Small intestine (tissue), 7 donors: ENCODE data around the gene CEACAM20. TPM values are rescaled to one million over a fixed set of nuclear protein-coding genes. Genes with fewer than 3 reads are reported as not detected.
"Not testable (repeated sequence)": the region's sequence is repeated elsewhere in the genome, so short reads cannot be mapped to it uniquely, and the experiment has no call there.

Experiments
- DNase-seq, 2 donors: peaks; one replicate each; pipeline versions ENCODE4 v3.0.0 to v3.0.0-alpha.2; 2013
- FAIRE-seq: peaks from 2 replicates; lab custom pipeline; 2012; peaks lifted over from hg19 to GRCh38; lab: Jason Lieb, UNC
- H3K27ac ChIP-seq, 3 donors: one replicate each; pipeline ENCODE4 v1.5.1; 2013; ENCODE audit warnings: low read length in 2 of 3, mild to moderate bottlenecking in 2 of 3, control low read depth in 1 of 3, inconsistent platforms in 1 of 3, low read depth in 1 of 3, moderate library complexity in 1 of 3
- H3K27me3 ChIP-seq, 3 donors: one replicate each; pipeline ENCODE4 v1.6.1; 2013; ENCODE audit warnings: low read length in 3 of 3, inconsistent platforms in 1 of 3; ENCODE audit not compliant: control insufficient read depth in 3 of 3, insufficient read depth in 3 of 3
- H3K36me3 ChIP-seq, 3 donors: one replicate each; pipeline ENCODE4 v1.6.1; 2013; ENCODE audit warnings: low read length in 3 of 3, inconsistent platforms in 1 of 3, low read depth in 1 of 3, mild to moderate bottlenecking in 1 of 3, moderate library complexity in 1 of 3; ENCODE audit not compliant: control insufficient read depth in 3 of 3, insufficient read depth in 2 of 3
- H3K4me1 ChIP-seq, 3 donors: one replicate each; pipeline ENCODE4 v1.6.1; 2013; ENCODE audit warnings: low read length in 2 of 3, inconsistent platforms in 1 of 3, low read depth in 1 of 3, mild to moderate bottlenecking in 1 of 3, moderate library complexity in 1 of 3; ENCODE audit not compliant: control insufficient read depth in 3 of 3, insufficient read depth in 2 of 3
- H3K4me3 ChIP-seq, 3 donors: one replicate each; pipeline ENCODE4 v1.5.1; 2013; ENCODE audit warnings: low read length in 3 of 3, control low read depth in 1 of 3, inconsistent platforms in 1 of 3, low read depth in 1 of 3, mild to moderate bottlenecking in 1 of 3, moderate library complexity in 1 of 3
- H3K9me3 ChIP-seq, 2 donors: one replicate each; pipeline ENCODE4 v1.6.1; 2013; ENCODE audit warnings: low read depth in 1 of 2, low read length in 1 of 2; ENCODE audit not compliant: control insufficient read depth in 2 of 2, insufficient read depth in 1 of 2
- WGBS, 3 donors: extraction: QIAGEN DNeasy Blood & Tissue Kit; methylation state at CpG; one replicate each; pipeline ENCODE4 v1.1.7; 2013; 5-methylcytosine and 5-hydroxymethylcytosine counted together
- polyA plus RNA-seq, 4 donors: library from polyadenylated mRNA; stranded (reverse) in 3 of 4; unstranded in 1 of 4; fragments of 200-250 nt in 3 of 4; fragments of 120-200 nt in 1 of 4; gene quantifications; one replicate each; pipeline versions ENCODE4 v1.2.1 to v1.2.3, GENCODE V29; 2013
- donor health status: healthy with polysubstance abuse.
- donor health status: control.
- donor health status: control.
- donor health status: Bipolar disorder and iron deficiency.
- donor health status: healthy.

CEACAM20 gene
- polyA plus RNA-seq, 4 donors: 0.19 to 28.4 (median 10.6) TPM

DNA sequence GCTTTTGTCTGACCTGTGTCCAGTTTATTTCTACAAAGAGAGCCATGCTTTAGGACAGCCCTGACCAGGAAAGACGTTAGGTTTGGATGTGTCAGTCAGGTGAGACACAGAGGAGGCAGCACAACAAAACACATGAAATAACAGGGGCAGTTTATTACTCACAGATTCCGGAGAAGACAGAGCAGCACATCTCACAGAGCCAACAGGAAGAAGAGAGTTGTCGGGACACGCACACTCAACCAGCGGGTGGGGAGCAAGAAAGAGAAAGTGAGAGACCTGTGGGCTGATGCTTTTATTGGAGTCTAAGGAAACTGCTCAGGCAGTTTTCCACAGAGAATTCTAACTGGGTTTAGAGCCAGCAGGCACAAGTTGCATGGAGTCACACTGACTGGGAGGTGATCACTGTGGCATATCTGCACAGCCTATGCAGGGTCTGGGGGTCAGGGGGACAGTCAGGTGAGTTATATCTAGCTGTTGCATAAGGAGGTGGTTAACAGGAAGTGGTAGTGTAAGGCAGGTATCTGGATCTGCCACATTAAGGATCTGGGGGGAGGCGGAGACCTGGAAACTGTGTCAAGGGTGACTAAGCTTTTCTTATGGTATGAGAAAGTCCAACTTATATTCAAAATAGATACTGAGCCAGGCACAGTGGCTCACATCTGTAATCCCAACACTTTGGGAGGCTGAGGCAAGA lies 24.1 kb upstream of the CEACAM20 start:
- no peaks in the 10 kb centered on the region for H3K36me3 ChIP-seq
- H3K27ac ChIP-seq: no peak overlapping the region
- no peak overlapping the region for H3K4me3 ChIP-seq
- peak; percentile 52 to 66 for DNase-seq
- 18 to 53% (median 27%) methylated on average over 6 of the region's 6 CpGs for WGBS, 3 donors
- FAIRE-seq: no peak
- no peaks in the 10 kb centered on the region for H3K9me3 ChIP-seq
- peaks cover 0 to 2% (median 0%) of the 10 kb centered on the region in 3 donors for H3K4me1 ChIP-seq
- H3K27me3 ChIP-seq: no peaks in the 10 kb centered on the region

DNA sequence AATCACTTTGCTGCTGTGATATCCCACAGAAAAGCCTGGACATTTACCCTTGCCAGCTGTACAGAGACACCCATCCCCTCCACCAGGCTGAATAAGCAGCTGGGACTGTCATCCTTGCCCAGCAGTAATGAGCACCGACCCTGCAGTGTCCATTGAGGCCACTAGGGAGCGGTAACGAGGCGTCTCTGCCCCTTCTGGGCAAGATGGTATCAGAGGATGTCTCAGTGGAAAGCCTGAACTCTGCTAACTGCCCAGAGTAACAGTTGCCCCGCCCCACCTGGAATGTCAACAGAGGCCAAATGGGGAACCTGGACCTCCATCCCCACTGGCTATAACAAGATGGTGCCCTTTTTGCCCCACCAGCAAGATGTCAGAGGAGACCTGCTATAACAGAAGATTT lies 22.8 kb upstream of the CEACAM20 start:
- no peak for FAIRE-seq
- DNase-seq: peak; percentile 57 to 61
- H3K9me3 ChIP-seq: no peaks in the 10 kb centered on the region
- no peak overlapping the region for H3K4me3 ChIP-seq
- H3K27me3 ChIP-seq: no peaks in the 10 kb centered on the region
- H3K4me1 ChIP-seq: peaks cover 0 to 3% (median 2%) of the 10 kb centered on the region in 3 donors
- no peaks in the 10 kb centered on the region for H3K36me3 ChIP-seq
- no peak overlapping the region for H3K27ac ChIP-seq
- WGBS, 3 donors: 4 to 16% (median 13%) methylated on average over 5 of the region's 5 CpGs

GRCh38 chr19:44551850-44552249 lies 22.4 kb upstream of the CEACAM20 start:
- no peaks in the 10 kb centered on the region for H3K36me3 ChIP-seq
- no peak overlapping the region for H3K4me3 ChIP-seq
- H3K27ac ChIP-seq: no peak overlapping the region
- no peak for FAIRE-seq
- 79 to 85% (median 83%) methylated on average over 5 of the region's 5 CpGs for WGBS, 3 donors
- no peaks in the 10 kb centered on the region for H3K9me3 ChIP-seq
- peaks cover 0 to 2% (median 0%) of the 10 kb centered on the region in 3 donors for H3K27me3 ChIP-seq
- DNase-seq: no peak
- peaks cover 0 to 3% (median 2%) of the 10 kb centered on the region in 3 donors for H3K4me1 ChIP-seq

- H3K27ac ChIP-seq, H3K9me3 ChIP-seq, H3K4me1 ChIP-seq, H3K27me3 ChIP-seq, FAIRE-seq, H3K4me3 ChIP-seq, H3K36me3 ChIP-seq, DNase-seq: not testable (repeated sequence)
- WGBS, 3 donors: 92 to 95% (median 93%) methylated on average over 37 of the region's 37 CpGs
These were observed 21.5 kb upstream of the CEACAM20 start for GRCh38 chr19:44550976-44551375.

DNA sequence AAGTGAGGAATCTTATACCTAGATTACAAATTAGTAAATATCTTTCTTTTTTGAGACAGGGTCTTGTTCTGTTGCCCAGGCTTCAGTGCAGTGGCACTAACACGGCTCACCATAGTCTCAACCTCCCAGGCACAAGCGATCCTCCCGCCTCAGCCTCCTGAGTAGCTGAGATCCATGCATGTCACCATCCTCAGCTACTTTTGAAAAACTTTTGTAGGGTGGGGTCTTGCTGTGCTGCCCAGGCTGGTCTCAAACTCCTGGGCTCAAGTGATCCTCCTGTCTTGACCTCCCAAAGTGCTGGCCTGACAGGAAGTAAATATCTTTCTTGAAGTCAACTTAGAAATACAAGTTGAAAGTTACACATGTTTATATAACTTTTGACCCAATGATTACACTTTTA lies 20.0 kb upstream of the CEACAM20 start:
- no peak for DNase-seq
- H3K27ac ChIP-seq: no peak overlapping the region
- no peak for FAIRE-seq
- H3K4me3 ChIP-seq: no peak overlapping the region
- H3K27me3 ChIP-seq: peaks cover 0 to 2% (median 0%) of the 10 kb centered on the region in 3 donors
- H3K9me3 ChIP-seq: no peaks in the 10 kb centered on the region
- peaks cover 0 to 3% (median 2%) of the 10 kb centered on the region in 3 donors for H3K4me1 ChIP-seq
- no peaks in the 10 kb centered on the region for H3K36me3 ChIP-seq
- WGBS, 3 donors: 92 to 96% (median 95%) methylated on average over 3 of the region's 3 CpGs

- no peak for FAIRE-seq
- no peak overlapping the region for H3K4me3 ChIP-seq
- peaks cover 0 to 2% (median 0%) of the 10 kb centered on the region in 3 donors for H3K27me3 ChIP-seq
- 75 to 85% (median 84%) methylated on average over 4 of the region's 4 CpGs for WGBS, 3 donors
- H3K36me3 ChIP-seq: no peaks in the 10 kb centered on the region
- DNase-seq: no peak
- H3K9me3 ChIP-seq: no peaks in the 10 kb centered on the region
- H3K27ac ChIP-seq: no peak overlapping the region
- H3K4me1 ChIP-seq: peaks cover 0 to 3% (median 2%) of the 10 kb centered on the region in 3 donors
These were observed 19.3 kb upstream of the CEACAM20 start for GRCh38 chr19:44548736-44549135.

- Histone ChIP-seq H3K4me1 (peaks cover 0 to 3% (median 0%) of the 10 kb centered on the region in 3 donors), H3K9me3 (no peaks in the 10 kb centered on the region), H3K27ac (no peak overlapping the region), H3K36me3 (no peaks in the 10 kb centered on the region), H3K27me3 (peaks cover 0 to 2% (median 0%) of the 10 kb centered on the region in 3 donors), H3K4me3 (no peak overlapping the region)
- 66 to 77% (median 68%) methylated on average over 2 of the region's 2 CpGs for WGBS, 3 donors
- DNase-seq: no peak
- FAIRE-seq: no peak
These were observed 14.6 kb upstream of the CEACAM20 start for GRCh38 chr19:44544031-44544430.

DNA sequence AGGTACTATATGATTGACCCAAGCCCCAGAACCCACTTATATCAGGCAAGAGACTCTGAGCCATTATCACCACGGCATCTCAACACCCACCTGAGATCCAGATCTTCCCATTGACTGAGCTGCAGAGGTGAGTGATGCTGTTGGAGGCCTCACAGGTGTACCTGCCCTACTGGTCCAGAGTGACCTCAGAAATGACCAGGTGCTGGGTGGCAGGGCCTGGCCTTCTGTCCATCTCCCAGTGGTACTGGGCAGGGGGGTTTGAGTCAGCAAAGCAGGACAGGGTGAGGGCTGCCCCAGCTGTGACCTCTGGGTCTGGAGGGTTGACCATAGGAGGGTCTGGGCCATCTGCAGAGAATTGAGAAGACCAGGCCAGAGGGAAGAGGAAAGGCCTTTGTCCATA lies 13.2 kb upstream of the CEACAM20 start:
- Histone ChIP-seq H3K27ac (no peak overlapping the region), H3K27me3 (peaks cover 0 to 2% (median 0%) of the 10 kb centered on the region in 3 donors), H3K9me3 (no peaks in the 10 kb centered on the region), H3K4me3 (no peak overlapping the region), H3K4me1 (no peaks in the 10 kb centered on the region), H3K36me3 (no peaks in the 10 kb centered on the region)
- DNase-seq (no peak), FAIRE-seq (no peak)
- WGBS, 3 donors: 0% methylated on average over 1 of the region's 1 CpG
